ENCODE measurements around the gene ZDHHC11B.
"Not testable (repeated sequence)": the region's sequence is repeated elsewhere in the genome, so short reads cannot be mapped to it uniquely, and the experiment has no call there.

- TF ChIP-seq CTCF (conservative IDR thresholded peaks at IDR 0.05 in 1 of 2, IDR thresholded peaks at IDR 0.05 in 1 of 2; ENCODE audit: low read depth in 1 of 2, low read length in 2 of 2); EZH2 (IDR thresholded peaks at IDR 0.05; ENCODE audit: low read length, missing control alignments): not testable (repeated sequence)
Observed at GRCh38 chr5:778421-778820, 6.1 kb downstream of the ZDHHC11B start.
